GM19193 (cell line): ENCODE measurements around the gene NFATC2.

Source experiments
- POLR2A ChIP-seq: IDR thresholded peaks from 4 replicates; pipeline ENCODE4 v1.6.1; 2011; ENCODE audit not compliant: insufficient read depth, insufficient read length; ENCODE audit errors: extremely low read depth

The NFATC2 gene

DNA sequence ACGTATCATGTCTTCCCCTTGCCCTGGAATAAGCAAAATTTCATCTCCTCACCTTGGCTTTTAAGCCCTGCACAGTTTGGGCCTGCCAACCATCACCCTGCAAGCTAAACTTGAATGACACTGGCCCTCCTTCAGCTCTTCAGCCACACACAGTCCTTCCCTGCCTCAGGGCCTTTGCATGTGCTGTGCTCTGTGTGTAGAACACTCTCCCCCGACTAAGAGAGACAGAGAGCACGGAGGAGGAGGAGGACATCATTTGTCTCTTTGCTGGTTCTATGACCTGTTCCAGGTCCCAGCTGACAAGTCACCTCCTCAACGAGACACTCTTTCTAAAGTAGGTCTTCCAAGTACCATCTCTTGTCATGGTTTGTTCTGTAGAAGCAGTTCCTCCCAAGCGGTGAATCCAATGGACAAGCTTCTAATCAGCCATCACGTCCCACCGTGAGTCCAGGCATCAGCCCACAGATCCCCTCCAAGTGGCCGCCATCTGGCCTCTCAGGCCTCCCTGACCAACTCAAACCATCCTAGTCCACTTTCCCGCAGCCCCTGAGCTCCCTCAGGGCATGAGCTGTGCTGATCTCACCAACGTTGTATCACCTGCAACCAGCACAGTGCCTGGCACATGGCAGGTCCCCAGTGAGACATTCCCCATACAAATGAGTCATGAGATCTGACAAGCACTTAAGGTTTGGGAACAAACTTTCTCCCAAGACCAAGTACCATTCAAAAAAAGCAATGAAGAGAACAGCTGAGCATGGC, 30.5 kb downstream of the NFATC2 start:
- no peak for TF ChIP-seq POLR2A

DNA sequence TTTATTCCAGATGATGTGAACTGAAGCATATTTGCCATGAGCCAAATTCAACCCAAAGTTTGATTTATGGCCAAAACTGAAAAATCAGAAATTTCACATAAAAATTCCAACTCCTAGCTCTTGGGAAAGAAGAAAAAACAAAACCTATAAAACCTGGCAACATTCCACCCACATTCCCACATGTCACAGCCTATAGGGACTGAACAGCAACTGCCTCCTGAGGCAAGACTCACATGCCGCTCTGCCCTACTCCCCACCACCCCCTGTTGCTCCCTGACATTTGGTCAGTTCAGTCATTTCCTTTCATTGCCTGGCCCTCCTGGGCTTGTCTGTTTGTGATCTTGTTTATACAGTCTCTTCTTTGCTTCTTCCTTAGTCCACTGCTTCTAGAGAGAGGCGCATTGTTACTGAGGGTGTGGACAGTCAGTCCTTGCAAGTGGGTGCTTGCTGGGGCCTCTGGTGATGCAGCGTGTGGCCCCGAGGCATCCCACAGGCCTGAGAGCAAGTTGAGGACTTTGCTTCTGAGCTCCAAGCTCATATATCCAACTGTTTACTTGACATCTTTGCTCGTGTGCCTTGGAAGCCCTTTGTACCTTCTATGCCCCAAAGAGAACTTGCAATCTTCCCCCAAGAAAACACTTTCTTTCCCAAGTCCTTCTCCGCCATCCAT, 31.4 kb downstream of the NFATC2 start:
- TF ChIP-seq POLR2A: no peak

DNA sequence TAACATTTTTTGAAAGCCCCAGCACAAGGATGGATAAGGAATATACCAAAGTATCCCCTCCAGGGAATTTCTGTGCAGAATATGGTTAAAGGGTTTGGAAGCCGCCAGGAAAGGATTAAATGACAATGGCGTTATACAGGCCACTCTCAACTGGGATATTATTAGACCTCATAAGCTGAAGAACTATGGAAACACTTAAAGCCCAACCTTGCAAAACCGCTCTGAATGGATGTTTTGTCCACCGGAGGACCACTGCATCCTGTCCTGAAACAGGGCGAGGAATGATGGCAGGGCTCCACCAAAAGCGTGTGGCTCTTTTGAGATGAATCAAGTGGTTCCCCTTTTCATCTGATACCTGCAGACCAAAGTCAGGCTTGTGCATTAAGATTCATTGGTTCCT, 32.4 kb downstream of the NFATC2 start:
- no peak for TF ChIP-seq POLR2A

DNA sequence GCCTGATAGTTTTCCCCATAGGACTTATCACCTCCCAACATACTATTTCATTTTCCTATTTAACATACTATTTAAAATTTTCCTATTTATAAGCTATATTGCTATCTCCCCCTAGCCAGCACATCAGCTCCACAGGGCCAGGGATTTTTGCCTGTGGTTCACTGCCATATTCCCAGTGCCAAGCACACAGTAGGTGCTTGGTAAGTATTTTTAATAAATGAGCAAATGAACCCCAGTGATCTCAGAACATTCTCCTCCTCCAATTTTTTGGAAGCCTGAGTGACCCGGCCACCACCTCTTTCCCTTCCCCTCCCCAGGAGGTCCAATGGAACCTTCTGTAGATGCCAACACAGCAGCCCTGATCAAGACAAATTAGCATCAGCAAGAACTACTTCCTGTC, 33.3 kb downstream of the NFATC2 start:
- TF ChIP-seq POLR2A: no peak

DNA sequence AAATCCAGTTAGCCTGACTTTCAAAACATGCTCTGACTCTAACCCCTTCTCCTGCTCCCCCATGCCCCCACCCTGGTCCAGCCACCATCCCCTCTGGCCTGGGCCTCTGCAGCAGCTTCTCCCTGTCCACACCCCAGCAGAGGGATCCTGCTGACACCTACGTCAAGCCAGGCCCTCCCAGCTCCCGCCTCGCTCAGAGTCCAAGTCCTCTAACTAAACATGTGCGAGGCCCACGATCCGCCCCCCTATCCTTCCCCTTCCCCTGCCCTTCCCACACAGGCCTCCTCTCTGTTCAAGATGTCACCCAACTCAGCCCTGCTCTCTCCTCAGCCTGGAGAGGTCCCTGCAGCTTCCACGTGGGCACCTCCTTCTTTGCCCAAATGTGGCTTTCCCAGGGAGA, 33.7 kb downstream of the NFATC2 start:
- no peak for TF ChIP-seq POLR2A

DNA sequence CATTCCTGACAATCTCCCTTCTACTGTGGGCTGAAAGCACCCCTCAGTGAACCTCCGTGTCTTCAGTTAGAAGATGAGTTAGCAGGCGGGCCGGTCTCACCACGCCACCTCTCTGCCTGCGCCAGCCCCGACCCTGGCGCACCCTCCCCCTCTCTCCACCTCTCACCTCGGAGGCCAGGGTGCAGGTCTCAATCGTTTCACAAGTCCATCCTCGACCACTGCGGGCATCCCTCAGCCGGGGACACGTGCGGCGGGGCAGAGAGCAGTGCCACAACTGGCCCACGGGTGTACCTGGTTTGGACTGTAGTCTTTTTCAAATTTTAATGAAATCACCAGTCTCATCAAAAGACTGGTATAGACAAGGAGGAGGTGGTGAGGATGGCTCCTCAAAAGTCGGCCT, 34.4 kb downstream of the NFATC2 start:
- TF ChIP-seq POLR2A: no peak

DNA sequence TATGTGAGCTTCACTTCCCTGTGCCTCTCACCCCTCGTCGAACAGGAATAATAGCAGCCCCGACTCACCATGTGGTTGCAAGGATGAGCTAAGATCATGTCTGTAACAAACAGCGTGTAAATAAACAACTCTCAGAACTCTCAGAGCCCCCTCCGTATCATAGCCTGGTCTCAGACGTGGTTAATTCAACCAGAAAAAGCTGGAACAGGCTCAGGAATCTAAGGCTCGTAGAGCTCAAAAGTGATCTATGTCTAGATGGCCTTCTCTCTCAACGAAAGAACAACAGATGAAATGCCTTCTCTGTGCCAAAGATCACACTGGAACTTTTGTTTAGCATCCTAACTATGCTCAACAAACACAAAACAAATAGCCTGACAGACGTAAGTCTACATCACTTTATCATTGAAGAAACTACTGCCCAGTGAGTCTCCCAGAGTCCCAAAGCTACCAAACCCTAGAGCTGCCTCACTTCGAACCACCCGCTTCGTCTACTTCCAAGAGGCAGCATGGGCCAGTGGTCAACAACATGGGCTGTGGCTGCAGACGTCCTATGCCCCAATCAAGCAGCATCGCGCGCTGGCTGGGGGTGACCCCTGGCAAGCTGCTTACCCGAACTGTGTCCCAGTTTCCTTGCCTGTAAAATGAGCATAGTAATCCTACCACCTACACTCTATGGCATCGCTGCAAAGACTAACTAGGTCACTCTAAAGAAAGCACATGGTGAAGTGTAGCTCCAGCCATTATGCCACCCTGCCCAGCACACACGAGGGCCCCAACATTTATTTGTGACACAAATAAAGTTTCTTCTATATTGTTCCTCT, 35.1 kb downstream of the NFATC2 start:
- TF ChIP-seq POLR2A: no peak

DNA sequence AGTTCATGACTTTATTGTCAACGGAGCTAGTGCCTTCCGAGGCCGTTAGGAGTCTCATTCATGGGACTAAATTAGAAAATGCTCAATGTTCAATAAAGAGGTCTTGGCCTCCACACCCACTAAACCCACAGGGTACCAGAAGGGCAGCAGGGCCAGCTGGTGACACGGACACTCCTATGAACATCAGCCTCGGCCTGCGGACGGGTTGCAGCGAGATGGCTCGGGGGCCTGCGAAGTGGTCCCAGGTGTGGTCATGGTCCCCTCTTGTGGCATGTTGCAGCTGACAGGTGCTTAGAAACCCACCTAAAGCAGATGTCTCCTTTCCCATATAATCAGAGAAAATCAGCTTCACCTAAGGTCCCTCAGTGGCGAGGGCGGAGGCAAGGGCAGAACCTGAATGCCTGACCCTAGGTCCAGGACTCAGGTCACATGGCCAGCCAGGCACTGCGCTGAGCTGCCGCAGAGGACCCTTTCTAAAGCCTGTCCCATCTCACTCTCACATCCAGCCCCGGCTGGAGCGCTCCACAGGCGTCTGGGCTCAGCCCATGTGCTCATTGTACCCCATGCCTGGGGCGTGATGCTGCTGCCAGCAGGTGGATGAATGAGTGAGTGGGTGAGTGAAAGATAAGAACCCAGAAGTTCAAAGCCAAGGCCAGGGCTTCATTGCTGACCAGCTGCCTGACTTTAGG, 35.8 kb downstream of the NFATC2 start:
- TF ChIP-seq POLR2A: no peak

DNA sequence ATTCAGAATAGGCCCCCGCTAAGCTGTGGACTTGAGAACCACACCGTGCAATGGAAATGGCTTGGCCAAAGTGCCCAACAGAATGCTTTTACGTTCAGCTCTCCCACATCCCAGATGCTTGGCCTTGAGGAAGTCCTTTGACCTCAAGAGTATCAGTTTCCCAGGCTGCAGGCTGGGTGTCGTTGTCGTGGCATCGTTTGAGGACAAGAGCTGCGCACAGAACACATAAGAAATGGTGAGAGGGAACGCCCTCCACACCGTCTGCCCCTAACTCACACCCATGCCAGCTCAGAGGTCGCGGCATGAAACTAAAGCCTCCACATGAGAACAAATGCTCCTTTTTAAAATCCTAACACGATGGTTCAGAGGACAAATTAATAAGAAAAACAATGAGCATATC, 37.0 kb downstream of the NFATC2 start:
- TF ChIP-seq POLR2A: no peak

DNA sequence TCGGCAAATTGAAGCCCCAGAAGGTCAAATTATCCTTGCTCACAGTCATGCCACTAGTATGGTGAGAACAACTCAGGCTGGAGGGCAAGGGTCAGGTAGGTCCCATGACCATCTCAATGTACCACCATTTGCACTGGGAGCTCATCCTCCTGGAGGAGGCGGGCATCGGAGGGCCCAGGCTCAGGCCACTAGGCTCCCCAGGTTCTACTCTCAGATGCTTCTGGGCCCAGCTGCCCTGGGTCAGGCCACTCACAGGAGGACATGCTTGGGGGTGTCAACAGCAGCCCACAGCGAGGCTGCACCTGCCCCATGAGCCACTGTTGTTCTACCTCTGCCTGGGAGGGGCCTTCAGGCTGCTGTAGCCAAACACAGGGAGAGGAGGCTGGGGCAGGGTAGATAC, 39.1 kb downstream of the NFATC2 start:
- TF ChIP-seq POLR2A: no peak

DNA sequence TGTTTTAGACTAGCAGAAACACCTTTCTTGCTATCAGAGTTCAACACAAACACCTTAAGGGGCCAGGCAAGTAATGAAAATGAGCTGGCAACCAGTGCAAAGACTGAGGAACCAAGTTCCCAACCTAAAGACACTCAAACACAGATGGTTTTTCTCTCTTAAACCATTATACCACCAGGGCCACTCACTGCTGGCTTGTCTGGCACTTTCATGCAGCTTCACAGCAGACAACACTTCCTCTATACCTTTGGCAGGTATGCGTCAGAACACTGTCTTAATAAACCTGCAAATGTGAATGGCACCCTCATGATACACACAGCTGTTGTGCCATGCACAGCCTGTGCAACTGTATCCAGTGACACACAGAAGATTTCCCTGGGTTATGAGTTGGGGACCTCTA, 41.6 kb downstream of the NFATC2 start:
- TF ChIP-seq POLR2A: no peak

DNA sequence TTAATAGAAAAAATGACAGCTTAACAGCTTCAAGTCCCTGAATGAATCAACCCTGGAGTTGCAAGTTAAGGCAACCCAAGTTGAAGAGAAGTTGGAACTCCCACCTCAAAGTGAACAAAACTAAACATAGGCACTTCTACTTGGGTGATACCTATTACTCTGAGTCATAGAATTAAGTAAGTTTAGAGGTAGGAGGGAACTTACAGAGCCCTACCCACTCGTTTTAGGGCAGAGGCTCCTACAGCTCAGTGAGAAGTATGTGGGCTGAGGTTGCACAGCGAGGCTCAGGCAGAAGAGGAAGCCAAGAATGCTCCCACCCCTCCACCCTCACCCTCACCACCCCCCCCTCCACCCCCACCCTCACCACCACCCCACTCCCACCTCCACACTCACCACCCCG, 42.2 kb downstream of the NFATC2 start:
- no peak for TF ChIP-seq POLR2A

DNA sequence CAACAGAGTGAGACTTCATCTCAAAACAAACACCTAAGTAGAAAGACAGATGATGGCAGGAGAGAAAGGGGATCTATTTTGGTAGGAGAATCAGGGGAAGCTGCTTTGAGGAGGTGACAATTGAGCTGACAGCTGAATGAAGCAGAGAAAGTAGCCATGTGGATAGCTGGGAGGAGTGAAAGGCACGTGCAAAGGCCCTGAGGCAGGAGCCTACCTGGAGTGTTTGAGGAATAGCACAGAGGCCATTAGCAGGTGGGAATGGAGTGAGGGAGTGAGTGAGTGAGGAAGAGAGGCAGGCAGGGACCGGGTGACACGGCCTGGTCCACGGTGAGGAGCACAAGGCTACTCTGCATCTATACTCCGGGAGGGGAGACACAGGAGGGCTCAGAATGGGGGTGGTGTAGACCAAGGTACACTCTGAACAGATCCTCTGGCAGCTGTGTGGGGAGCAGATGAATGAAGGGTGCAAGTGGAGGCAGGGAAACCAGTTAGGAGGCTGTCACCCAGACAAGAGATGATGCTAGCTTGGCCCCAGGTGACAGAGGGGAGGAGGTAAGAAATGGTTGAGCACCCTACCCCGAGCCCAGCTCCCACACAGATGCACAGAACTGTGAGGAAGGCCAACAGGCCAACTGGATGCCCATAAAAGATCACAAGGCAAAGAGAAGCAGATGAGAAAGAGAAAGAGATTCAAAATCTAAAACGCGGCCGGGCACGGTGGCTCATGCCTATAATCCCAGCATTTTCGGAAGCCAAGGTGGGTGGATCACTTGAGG, 43.6 kb downstream of the NFATC2 start:
- TF ChIP-seq POLR2A: no peak

DNA sequence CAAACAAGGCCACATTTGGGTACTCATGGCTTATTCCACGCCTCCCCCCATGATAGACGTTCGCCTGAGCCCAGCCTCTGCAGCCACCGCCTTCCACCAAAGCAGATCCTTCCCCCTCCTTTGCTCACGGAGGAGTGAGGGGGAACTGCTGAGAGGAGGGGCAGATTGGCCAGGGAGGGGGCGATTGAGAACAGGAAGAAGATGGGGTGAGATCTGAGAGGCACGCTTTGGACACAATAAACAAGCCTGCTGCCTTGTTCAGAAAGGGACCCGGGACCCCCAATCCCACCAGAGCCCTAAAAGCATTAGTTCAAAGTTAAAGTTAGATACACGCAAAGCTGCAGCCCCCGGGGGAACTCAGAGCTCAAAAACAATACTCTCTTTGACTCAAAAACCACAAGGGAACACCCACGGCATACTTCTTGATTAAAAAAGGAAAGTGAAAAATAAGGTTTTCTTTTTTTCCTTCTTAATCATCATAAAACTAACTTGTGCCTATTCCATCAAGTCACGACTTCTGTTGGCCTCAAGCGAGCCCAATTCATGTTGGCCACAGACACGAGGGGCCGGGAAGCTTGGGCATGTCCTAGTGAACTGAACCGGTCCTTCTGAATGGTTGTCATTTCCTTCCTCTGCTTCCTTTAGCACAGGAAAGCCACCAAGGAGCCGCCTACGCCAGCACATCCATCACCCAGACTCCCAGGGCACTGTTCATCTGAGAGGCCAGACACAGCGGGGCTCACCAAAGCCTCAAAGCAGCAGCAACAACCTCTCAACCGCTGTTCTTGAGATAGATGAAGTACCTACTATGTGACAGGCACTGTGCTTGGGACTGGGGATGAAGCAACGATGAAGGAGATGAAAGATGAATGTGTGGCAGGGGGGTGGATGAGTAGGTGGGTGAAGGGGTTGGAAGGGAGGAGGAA, 44.7 kb downstream of the NFATC2 start:
- TF ChIP-seq POLR2A: peak; percentile 19

DNA sequence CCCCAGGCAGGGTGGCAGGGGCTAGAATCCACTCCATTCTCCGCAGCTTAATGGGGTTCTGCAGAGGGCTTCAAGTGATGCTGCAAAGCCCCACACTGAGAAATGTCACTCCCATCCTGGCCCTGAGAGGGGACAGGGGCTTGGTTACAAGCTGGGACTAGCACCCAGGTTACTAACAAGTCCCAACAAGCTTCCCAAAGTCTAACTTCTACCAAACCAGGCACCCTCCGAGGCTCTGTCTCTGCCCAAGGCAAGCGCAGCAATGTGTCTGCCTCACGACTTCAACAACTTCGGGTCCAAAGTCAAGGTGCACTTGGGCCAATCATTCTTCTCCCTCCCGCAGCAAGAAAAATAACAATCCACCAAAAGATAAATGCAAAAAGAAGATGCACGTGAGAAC, 45.6 kb downstream of the NFATC2 start:
- TF ChIP-seq POLR2A: no peak
